ENCODE data around the gene PPP2R3A. TPM values are rescaled to one million over a fixed set of nuclear protein-coding genes. Genes with fewer than 3 reads are reported as not detected.

Gene PPP2R3A, protein sequence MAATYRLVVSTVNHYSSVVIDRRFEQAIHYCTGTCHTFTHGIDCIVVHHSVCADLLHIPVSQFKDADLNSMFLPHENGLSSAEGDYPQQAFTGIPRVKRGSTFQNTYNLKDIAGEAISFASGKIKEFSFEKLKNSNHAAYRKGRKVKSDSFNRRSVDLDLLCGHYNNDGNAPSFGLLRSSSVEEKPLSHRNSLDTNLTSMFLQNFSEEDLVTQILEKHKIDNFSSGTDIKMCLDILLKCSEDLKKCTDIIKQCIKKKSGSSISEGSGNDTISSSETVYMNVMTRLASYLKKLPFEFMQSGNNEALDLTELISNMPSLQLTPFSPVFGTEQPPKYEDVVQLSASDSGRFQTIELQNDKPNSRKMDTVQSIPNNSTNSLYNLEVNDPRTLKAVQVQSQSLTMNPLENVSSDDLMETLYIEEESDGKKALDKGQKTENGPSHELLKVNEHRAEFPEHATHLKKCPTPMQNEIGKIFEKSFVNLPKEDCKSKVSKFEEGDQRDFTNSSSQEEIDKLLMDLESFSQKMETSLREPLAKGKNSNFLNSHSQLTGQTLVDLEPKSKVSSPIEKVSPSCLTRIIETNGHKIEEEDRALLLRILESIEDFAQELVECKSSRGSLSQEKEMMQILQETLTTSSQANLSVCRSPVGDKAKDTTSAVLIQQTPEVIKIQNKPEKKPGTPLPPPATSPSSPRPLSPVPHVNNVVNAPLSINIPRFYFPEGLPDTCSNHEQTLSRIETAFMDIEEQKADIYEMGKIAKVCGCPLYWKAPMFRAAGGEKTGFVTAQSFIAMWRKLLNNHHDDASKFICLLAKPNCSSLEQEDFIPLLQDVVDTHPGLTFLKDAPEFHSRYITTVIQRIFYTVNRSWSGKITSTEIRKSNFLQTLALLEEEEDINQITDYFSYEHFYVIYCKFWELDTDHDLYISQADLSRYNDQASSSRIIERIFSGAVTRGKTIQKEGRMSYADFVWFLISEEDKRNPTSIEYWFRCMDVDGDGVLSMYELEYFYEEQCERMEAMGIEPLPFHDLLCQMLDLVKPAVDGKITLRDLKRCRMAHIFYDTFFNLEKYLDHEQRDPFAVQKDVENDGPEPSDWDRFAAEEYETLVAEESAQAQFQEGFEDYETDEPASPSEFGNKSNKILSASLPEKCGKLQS (N-terminal part only)
- polyA plus RNA-seq (ENCODE audit: low read depth in 6 of 6): under 1 TPM; 0.07 to 0.34 (median 0.12) TPM

DNA sequence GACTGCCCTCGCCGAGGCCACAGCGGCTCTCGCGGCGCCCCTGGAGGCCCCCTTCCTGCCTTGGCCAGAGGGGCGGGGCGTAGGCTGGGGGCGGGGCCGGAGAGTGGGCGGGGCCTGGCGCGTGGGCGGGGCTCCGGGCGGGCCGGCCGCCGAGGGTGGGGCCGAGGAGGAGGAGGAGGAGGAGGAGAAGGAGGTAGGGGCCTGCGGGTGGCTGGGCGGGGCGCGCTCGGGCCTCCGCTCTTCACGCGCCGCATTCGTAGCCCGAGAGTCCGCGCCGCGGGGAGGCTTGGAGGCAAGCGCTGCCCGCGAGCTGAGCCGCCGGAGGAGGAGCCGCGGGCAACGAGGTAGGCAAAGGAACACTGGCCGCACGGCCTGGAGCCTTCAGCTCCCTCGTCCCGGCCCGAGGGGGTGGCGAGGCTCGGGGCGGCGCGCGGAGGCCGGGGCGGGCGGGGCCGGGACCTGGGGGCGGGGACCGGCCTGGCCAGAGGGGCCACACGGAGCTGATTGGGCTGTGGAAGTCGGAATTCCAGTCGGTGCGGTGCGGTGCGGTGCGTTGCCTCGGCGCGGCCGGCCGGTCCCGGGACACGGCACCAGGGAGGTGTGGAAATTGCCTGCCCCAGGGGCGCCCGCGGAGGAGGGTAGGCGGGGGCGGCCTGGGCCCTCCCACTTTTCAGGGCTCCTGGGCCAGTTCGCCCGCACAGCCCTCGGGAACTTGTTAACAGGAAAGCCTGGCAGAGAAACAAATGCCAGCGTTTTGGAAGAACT is at the start of gene PPP2R3A:
PPP2R3A (plus strand) TSS at position 223 of the 765 bp plus-strand sequence. CDS start 35,771 bp downstream, outside the sequence.
- Mint-ChIP-seq H3K4me3 (peak within 1 kb of the TSS; percentile 72 to 94 (median 88)), H3K27me3 (peaks cover 27 to 46% (median 43%) of the 10 kb centered on the region in 3 donors), H3K27ac (peak within 1 kb of the TSS in 2 of 6 donors; percentile 20 to 61), H3K9me3 (peaks cover 3 to 23% (median 17%) of the 10 kb centered on the region in 7 donors), H3K4me1 (peaks cover 0 to 8% (median 0%) of the 10 kb centered on the region in 3 donors), H3K36me3 (peaks cover 0 to 2% of the 10 kb centered on the region in 2 donors)
- ATAC-seq (ENCODE audit: low read depth in 2 of 2) (peak; percentile 81 to 83), DNase-seq (peak; percentile 49)

DNA sequence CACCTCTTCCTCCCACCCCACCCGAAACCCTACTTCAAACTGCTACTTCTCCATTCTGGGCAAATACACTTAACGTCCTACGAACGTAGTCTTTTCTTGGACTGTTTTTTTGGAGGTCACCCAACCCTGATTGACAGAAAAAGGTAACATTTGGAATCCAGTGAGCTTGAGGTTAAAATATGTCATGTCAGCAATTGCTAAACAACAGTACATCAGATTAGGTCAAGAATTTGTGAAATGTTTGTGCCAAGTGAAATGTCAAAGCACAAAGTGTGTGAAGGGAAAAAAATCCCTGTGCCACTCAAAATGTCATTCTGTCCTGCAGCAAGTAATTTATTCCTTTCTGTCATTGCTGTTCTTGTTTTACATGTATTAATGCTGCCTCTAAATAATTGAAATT is 49.2 kb upstream of the PPP2R3A start:
- ATAC-seq (ENCODE audit: low read depth in 2 of 2): no peak
- Mint-ChIP-seq H3K27me3 (peaks cover 0 to 8% (median 4%) of the 10 kb centered on the region in 3 donors), H3K4me3 (no peak overlapping the region), H3K9me3 (peaks cover 0 to 1% (median 0%) of the 10 kb centered on the region in 7 donors), H3K36me3 (no peaks in the 10 kb centered on the region), H3K27ac (no peak overlapping the region), H3K4me1 (no peaks in the 10 kb centered on the region)
- no peak for DNase-seq

DNA sequence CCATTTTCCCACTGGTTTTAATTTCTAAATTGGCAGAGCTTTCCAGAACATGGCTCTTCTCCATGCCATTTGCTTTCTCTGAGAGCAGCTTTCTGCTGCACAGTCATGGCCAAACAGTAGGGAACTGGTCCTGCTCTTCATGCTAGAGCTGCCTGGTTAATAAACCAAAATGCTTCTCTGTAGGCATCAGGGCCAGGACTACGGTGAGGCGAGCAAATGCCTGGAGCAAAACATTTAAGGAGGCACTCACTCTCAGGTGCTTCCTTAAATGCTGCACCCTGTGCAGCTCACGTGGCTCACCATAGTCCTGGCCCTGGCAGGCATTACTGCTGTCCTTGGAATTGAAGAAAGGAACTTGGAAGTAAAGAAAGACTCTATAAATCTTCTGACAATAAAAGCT is 48.5 kb upstream of the PPP2R3A start:
- no peaks in the 10 kb centered on the region for H3K4me1 Mint-ChIP-seq
- ATAC-seq (ENCODE audit: low read depth in 2 of 2) (no peak), DNase-seq (no peak)
- peaks cover 0 to 1% (median 0%) of the 10 kb centered on the region in 7 donors for H3K9me3 Mint-ChIP-seq
- H3K36me3 Mint-ChIP-seq: no peaks in the 10 kb centered on the region
- no peak overlapping the region for H3K4me3 Mint-ChIP-seq
- H3K27me3 Mint-ChIP-seq: peaks cover 0 to 8% (median 4%) of the 10 kb centered on the region in 3 donors
- no peak overlapping the region for H3K27ac Mint-ChIP-seq

DNA sequence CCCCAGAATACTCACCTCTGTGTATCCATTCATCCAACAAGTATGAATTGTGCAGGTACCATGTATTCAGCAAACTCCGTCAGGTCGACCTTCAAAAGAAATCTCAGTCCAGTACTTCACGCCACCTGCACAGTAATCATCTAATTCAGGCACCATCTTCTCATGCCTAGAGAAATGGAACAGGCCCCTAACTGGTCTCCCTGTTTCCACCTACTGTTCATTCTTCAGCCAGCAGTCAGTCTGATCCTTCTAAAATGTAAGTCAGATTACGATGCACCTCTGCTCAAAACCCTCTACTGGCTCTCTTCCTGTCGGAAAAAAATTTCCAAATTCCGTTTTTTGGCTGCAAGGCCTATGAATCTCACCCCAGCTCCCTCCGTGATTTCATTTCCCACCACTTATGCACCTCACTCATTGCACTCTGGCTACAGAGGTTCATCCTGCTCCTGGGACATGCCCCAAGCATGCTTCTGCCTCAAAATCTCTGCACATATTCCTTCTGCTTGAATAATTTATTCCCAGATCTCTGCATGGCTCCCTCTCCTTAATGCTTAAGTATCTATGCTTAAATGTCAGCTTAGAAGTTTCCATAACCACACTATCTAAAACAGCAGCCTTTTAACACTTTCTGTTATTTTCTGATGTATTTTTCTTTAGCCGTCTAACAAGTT is 47.5 kb upstream of the PPP2R3A start:
- no peaks in the 10 kb centered on the region for H3K36me3 Mint-ChIP-seq
- DNase-seq: no peak
- no peak overlapping the region for H3K27ac Mint-ChIP-seq
- H3K4me3 Mint-ChIP-seq: peak overlapping the region in 1 of 8 donors; percentile 25
- no peak for ATAC-seq (ENCODE audit: low read depth in 2 of 2)
- peaks cover 0 to 1% (median 0%) of the 10 kb centered on the region in 7 donors for H3K9me3 Mint-ChIP-seq
- H3K4me1 Mint-ChIP-seq: no peaks in the 10 kb centered on the region
- H3K27me3 Mint-ChIP-seq: peaks cover 0 to 8% (median 4%) of the 10 kb centered on the region in 3 donors

DNA sequence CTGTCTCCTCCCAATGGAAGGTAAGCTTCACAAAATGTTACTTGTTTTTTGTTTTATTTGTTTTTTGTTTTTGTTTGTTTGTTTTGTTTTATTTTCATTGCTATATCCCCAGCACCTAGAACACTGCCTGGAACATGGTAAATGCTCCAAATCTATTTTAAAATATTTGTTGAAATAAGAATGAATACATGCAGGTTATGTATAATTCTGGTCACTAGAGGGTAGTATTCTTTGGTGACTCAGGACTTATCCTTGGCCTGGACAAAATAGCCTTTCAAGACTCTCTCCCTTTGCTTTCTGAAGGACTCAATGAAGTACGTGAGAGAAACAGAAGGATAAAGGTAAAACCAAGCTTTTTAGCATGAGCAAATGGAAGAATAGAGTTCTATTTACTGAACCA is 46.9 kb upstream of the PPP2R3A start:
- Mint-ChIP-seq H3K4me1 (no peaks in the 10 kb centered on the region), H3K4me3 (no peak overlapping the region), H3K36me3 (no peaks in the 10 kb centered on the region), H3K27me3 (peaks cover 0 to 8% (median 4%) of the 10 kb centered on the region in 3 donors), H3K9me3 (peaks cover 0 to 1% (median 0%) of the 10 kb centered on the region in 7 donors), H3K27ac (no peak overlapping the region)
- DNase-seq (no peak), ATAC-seq (ENCODE audit: low read depth in 2 of 2) (no peak)

DNA sequence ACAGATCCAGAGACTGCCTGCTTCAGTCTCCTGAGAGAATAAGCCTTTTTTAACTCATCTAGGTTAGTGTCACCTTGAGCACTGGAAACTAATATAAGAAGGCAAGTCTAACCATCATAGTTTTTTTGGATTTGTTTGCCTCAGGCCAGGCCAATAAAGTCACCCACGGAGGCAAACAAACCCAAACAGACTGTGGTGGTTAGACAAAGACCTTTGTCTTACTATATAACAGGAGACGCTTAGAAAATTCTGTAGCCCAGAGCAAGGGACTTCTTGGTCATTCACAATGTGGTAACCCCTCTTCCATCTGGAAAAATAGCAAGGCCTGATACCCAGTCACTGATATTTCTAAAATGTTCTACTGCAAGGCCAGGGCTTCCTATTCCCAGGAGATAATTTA is 45.3 kb upstream of the PPP2R3A start:
- H3K9me3 Mint-ChIP-seq: peaks cover 0 to 7% (median 0%) of the 10 kb centered on the region in 7 donors
- DNase-seq (no peak), ATAC-seq (ENCODE audit: low read depth in 2 of 2) (no peak)
- no peak overlapping the region for H3K27ac Mint-ChIP-seq
- no peaks in the 10 kb centered on the region for H3K4me1 Mint-ChIP-seq
- H3K4me3 Mint-ChIP-seq: no peak overlapping the region
- H3K36me3 Mint-ChIP-seq: no peaks in the 10 kb centered on the region
- H3K27me3 Mint-ChIP-seq: peaks cover 8 to 14% (median 10%) of the 10 kb centered on the region in 3 donors

DNA sequence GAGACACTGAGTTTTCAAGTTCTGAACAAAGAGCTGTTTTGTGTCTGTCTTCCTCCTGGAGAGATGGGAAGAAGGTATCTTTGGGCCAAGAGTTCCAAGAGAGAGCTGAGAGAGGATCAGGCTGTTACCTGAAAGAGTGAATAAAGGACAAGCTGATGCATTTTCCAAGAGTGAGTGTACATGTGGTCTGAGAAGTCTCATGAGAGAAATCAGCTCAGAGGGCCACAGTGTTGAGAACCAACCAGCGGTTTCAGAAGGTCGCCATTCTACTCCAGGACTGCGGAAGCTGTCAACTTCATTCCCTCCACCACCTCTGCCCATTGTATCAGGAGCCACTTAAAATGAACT is 42.7 kb upstream of the PPP2R3A start:
- ATAC-seq (ENCODE audit: low read depth in 2 of 2): no peak
- peaks cover 0 to 7% (median 0%) of the 10 kb centered on the region in 7 donors for H3K9me3 Mint-ChIP-seq
- no peaks in the 10 kb centered on the region for H3K36me3 Mint-ChIP-seq
- no peak overlapping the region for H3K4me3 Mint-ChIP-seq
- DNase-seq: no peak
- H3K4me1 Mint-ChIP-seq: no peaks in the 10 kb centered on the region
- peaks cover 8 to 14% (median 11%) of the 10 kb centered on the region in 3 donors for H3K27me3 Mint-ChIP-seq
- no peak overlapping the region for H3K27ac Mint-ChIP-seq

DNA sequence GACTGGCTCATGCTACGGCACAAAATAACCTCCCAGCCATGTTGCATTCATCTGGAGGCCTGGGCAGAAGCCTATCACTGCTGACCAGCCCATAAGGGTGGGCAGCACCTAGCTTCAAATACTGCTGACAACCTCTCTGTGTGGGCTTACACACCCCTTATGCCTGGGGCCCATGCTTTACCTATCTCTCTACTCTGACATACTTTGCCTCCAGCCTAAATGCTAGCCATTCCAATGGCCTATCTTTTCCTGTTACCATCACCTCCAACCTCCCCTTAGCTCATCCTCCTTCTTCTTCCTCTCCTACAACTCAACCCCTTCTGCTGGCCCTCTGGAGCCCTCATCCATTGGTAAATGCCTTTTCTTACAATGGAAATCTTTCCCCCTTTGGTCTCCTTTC is 41.0 kb upstream of the PPP2R3A start:
- Mint-ChIP-seq H3K4me1 (no peaks in the 10 kb centered on the region), H3K9me3 (peaks cover 0 to 7% (median 0%) of the 10 kb centered on the region in 7 donors), H3K36me3 (no peaks in the 10 kb centered on the region), H3K27me3 (peaks cover 6 to 16% (median 15%) of the 10 kb centered on the region in 3 donors), H3K27ac (no peak overlapping the region), H3K4me3 (no peak overlapping the region)
- ATAC-seq (ENCODE audit: low read depth in 2 of 2): no peak
- no peak for DNase-seq

DNA sequence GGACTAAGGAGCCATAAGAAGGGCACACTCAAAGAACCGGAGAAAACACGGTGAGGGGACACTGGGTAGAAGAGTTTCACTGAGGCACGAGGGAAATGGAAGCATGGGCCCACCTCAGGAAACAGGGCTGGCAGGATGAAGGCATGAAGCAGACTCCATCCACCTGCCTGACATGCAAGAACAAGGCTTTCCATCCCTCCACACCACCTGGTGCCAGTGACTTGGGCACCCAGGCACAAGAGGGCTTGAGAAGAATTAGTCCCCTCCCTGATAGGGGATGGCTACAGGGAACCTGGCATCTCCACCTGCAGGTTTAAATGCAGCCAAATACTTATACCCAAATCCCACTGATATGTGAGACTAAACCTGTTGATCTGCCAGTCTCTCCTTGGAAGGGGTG is 38.9 kb upstream of the PPP2R3A start:
- no peak for DNase-seq
- Mint-ChIP-seq H3K36me3 (no peaks in the 10 kb centered on the region), H3K4me3 (no peak overlapping the region), H3K27me3 (peaks cover 6 to 22% (median 16%) of the 10 kb centered on the region in 3 donors), H3K9me3 (peaks cover 0 to 7% (median 0%) of the 10 kb centered on the region in 7 donors), H3K4me1 (no peaks in the 10 kb centered on the region), H3K27ac (no peak overlapping the region)
- ATAC-seq (ENCODE audit: low read depth in 2 of 2): no peak

DNA sequence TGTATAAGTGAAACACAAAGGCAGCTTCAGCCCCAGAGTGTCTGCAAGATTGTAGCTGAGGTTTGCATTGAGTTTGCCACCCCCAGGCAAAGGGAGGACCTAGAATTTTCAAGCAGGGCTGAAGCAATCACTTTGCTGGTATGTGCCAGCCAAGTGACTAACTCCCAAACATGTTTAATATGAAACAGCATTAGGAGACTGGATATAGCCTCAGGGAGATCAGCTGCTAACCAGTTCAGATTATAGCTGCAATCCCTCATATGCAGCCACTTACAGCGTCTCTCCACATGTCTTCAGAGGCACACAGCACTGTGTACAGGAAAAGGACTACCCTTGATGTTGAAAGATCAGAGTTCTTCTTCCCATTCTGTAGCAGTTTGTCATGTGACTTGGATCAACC is 38.4 kb upstream of the PPP2R3A start:
- Mint-ChIP-seq H3K36me3 (no peaks in the 10 kb centered on the region), H3K27me3 (peaks cover 6 to 22% (median 16%) of the 10 kb centered on the region in 3 donors), H3K4me1 (no peaks in the 10 kb centered on the region), H3K9me3 (peaks cover 0 to 7% (median 0%) of the 10 kb centered on the region in 7 donors), H3K4me3 (no peak overlapping the region), H3K27ac (peak overlapping the region in 1 of 6 donors; percentile 69)
- DNase-seq (no peak), ATAC-seq (ENCODE audit: low read depth in 2 of 2) (no peak)

DNA sequence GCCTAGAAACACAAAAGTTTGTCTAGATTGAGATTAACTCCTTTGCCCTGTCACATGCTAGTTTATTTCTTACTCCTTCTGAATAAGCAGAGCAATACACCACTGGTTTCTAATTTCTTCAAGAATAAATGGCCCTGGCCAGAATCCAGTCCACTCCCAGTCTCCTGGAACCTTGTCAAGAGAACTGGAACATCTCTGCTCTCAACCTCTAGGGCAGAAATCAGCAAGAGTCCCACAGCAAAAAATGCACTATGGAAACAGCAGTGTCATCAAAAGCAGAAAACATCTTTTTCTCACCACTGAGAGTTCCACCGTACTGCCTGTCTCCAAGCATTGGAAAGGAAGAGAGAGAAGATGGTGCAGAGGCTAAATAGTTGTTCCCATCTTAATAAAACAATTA is 35.9 kb upstream of the PPP2R3A start:
- Mint-ChIP-seq H3K27me3 (peaks cover 6 to 19% (median 16%) of the 10 kb centered on the region in 3 donors), H3K4me1 (no peaks in the 10 kb centered on the region), H3K9me3 (peaks cover 0 to 5% (median 1%) of the 10 kb centered on the region in 7 donors), H3K4me3 (peak overlapping the region in 1 of 8 donors; percentile 54), H3K27ac (no peak overlapping the region), H3K36me3 (no peaks in the 10 kb centered on the region)
- ATAC-seq (ENCODE audit: low read depth in 2 of 2) (no peak), DNase-seq (no peak)

DNA sequence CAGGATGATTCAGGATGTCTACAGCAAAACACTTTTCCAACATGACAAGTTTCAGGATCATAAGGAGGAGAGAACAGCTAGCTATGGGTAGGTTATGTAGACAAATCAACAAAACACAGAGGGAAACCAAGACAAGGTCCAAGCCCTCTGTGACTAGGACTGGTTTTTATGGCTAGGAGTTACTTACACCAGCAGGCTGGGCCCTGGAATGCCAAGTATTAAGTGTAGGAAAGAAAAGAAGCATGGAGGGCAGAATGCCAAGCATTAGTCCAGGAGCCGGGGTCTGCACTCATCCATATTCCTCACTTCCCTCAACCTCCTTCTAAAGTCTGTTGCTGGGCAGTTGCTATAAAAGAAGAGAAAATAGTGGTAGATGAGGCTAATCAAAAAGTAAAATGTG is 35.3 kb upstream of the PPP2R3A start:
- ATAC-seq (ENCODE audit: low read depth in 2 of 2) (no peak), DNase-seq (no peak)
- no peaks in the 10 kb centered on the region for H3K4me1 Mint-ChIP-seq
- peaks cover 0 to 5% (median 1%) of the 10 kb centered on the region in 7 donors for H3K9me3 Mint-ChIP-seq
- no peak overlapping the region for H3K4me3 Mint-ChIP-seq
- H3K27ac Mint-ChIP-seq: no peak overlapping the region
- H3K36me3 Mint-ChIP-seq: no peaks in the 10 kb centered on the region
- peaks cover under 1 to 14% (median 10%) of the 10 kb centered on the region in 3 donors for H3K27me3 Mint-ChIP-seq

All from naive B cell (primary cell).